Measurements from ENCODE around the gene TASP1.
A peak's percentile ranks its signal among the peaks of the same experiment; 100 is the strongest.
"Not testable (repeated sequence)": the region's sequence is repeated elsewhere in the genome, so short reads cannot be mapped to it uniquely, and the experiment has no call there.

The TASP1 gene, protein sequence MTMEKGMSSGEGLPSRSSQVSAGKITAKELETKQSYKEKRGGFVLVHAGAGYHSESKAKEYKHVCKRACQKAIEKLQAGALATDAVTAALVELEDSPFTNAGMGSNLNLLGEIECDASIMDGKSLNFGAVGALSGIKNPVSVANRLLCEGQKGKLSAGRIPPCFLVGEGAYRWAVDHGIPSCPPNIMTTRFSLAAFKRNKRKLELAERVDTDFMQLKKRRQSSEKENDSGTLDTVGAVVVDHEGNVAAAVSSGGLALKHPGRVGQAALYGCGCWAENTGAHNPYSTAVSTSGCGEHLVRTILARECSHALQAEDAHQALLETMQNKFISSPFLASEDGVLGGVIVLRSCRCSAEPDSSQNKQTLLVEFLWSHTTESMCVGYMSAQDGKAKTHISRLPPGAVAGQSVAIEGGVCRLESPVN

DNA sequence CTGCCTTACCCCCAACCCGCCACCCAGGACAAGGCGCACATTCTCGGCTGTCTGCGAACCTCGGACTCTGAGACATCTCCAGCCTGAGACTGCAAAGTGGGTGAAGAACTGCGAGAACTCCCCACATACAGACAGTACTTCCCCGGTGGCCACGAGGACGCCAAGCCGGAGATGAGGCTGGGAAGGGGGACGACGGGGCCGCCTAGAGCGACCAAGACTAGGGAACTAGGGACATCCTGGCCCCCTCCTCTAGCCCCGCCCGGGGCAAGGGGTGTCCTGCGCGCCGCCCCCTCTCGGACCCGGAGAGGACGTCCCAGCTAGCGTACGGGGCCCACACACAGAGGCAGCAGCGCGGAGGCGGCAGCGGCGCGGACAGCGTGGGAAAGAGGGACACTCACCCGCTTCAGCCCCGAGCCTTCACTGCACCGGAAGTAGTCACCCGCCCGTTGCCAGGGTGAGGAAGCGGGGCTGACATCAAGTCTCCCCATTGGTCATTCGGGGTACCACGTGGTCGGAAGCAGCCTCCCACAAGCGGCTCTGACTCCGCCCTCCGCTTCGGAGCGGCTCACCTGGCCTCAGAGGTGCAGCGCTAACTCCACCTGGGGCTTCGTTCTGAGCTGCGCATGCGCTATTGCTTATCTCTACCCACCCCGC lies at the start of gene TASP1:
Gene TASP1 (minus strand): TSS at position 437 of the 654 bp plus-strand sequence. CDS start 8,854 bp downstream, outside the sequence.
- peak; percentile 93 for DNase-seq (ENCODE audit: low spot score)

DNA sequence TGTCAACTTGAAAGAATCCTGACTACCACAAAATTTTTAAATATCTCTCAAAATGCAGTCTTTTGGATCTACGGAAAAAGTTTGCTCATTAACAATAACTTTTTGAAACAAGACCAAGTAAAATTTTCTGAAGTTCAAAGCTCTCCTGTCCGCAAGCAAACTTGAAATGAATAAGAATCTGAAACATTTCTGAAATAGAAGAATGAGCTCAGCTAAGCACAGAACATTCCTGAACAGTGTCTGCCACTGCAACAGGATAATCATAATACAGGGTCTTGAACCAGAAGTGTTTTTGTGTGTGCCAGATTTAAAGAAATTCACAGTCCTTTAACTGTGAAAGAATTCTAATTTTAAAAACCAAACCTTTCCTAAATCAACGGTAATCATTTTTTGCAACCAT lies 49.1 kb upstream of the TASP1 start:
- DNase-seq (ENCODE audit: low spot score), result no peak

DNA sequence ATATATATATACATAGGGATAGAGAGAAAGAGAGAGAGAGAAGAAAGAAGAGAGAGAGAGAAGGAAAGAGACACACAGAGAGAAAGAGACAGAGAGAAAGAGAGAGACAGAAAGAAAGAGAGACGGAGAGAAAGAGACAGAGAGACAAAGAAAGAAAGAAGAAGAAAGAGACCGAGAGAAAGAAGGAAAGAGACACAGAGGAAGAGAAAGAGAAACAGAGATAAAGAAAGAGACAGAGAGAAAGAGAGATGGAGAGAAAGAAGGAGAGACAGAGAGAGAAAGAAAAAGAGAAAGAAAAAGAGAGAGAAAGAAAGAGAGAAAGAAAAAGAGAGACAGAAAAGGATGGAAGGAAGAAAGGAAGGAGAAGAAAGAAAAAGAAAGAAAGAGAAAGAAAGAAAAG lies 46.9 kb upstream of the TASP1 start:
- no peak for DNase-seq (ENCODE audit: low spot score)

DNA sequence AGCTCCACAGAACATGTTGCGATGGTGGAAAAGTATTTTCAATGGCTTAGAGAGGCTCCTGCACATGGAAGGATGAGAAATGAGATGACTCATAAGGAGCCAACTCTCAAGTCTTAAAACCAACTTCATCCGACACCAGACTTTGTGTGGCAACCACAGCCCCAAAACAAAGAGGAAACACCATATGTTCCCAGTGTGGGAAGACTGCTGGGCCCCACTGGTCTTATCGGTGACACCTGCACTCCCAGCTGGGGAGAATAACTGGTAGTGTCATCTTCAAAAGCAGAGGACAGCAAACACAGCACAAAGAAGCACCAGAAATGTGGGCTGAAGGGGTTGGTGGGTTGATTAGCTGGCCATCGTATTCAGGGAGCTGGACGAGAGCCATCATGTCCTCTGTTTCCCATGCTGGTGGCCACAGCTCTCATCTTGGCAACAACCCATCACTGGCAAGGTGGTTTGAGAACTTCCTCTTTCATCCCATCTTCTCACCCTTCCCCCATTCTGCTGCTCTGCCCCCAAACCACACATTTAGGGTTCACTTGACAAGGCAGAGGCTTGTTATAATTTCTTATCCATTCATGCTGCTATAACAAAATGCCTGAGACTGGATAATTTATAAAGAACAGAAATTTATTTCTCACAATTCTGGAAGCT lies 46.0 kb upstream of the TASP1 start:
- no peak for DNase-seq (ENCODE audit: low spot score)

DNA sequence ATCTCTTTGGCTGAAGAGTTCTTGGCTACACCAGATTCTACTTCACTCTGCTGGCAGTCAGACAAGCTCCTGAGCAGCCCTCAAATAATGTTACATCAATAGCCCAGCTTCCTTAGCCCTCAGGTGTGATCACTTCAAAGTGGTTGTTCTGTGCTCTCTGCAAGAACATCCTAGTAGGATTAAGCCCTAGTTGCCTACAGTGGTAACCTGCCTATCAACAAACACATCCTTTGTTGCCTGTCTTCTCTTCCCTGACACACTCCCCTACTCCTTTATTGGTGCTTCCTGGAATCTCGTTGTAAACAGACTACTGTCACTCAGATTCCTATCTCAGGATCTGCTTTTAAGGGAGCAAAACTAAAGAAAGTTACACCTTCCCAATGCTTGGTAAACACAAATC lies 45.1 kb upstream of the TASP1 start:
- no peak for DNase-seq (ENCODE audit: low spot score)

DNA sequence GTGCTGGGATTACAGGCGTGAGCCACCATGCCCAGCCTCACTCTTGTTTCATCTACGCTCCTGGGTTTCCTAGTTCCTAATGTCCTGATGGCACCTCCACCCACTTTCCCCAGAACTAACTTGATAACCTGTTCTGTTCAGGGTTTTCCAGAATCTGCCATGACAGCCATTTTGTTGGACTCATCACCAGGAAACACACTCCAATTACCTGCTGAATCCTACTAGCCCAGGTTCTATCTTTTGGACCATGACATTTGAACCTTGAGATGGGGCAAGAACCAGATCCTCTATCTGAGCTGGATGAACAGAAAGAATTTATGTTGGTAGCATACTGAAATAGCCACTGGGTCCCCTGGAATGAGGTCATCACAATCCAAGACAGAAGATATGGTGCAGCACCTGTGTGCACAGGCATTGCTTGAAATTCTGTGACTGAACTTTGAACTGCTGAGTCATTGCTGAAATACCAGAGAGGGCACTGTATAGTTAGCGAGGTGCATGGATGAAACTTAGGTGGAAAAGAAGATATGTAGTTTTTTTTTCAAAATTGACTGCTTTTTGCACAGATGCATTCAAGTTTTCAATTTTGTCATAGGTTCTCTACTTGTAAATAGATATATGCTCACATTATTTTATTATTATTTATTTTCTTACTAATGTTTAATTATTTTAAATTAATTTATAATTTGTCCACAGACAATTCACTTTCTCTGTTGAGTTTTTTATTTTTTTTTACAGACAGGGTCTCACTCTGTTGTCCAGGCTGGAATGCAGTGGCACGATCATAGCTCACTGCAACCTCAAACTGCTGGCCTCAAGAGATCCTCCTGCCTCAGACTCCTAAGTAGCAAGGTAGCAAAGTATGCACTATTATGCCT lies 42.8 kb upstream of the TASP1 start:
- DNase-seq (ENCODE audit: low spot score), result no peak

DNA sequence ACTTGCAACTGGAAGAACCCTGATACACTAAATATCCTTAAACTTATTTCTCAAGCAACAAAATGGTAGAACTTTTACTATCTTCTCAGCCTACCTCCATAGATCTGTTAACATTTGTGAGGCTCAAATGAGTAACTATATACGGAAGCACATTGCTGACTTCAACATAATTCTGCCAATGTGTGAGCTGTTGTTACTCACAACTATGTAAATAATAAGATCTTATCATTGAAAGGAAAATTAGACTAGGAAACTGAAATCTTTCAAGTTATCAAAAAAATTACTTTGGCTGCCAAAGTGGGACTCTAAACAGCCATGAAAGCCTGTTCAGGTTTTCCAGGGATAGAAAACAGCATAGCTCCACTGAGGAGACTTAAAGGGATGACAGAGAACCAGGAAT lies 40.2 kb upstream of the TASP1 start:
- no peak for DNase-seq (ENCODE audit: low spot score)

DNA sequence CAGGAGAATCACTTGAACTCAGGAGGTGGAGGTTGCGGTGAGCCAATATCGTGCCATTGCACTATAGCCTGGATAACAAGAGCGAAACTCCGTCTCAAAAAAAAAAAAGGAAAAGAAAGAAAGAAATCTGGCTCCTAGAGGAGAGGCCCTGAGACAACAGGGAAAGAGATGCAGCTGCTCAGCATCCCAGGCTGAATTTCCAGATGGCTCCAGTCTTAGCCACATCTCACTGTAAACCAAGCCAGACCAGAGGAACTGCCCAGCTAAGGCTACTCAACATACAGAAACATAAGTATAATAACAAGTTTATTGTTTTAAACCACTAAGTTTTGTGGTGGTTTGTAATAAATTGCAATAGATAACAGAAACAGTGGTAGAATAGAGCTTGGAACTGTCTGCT lies 38.5 kb upstream of the TASP1 start:
- no peak for DNase-seq (ENCODE audit: low spot score)

DNA sequence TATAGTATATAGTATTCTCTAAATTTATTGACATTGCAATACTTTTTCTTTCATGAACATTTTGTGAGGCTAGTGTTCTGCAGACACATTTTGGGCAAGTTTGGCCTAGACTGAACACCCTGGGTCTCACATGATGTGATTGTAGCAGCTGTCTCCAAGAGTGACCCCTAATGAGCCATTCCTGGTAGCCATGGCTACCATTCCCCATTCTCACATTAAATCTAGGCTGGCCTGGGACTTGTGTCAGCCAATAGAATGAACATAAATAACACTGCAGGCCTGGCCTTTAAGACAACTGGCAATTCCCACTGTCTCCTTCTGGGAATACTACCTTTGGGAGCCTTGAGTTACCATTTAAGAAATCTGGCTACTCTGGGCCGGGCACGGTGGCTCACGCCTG lies 38.0 kb upstream of the TASP1 start:
- no peak for DNase-seq (ENCODE audit: low spot score)

DNA sequence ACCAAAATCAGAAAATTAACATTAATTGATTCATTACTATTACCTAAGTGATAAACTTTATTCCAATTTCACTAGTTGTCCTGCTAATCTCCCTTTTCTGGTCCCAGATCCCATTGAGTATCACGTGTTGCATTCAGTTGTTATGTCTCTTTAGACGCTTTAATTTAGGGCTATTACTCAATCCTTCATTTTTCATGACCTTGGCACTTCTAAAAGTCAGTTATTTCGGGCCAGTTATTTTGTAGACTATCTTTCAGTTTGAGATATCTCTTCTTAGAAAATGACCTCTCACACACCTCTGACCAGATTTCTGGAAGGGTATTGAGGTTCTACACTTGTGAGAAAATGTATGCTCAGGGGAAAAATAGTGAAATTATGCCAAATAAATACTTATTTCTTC lies 34.0 kb upstream of the TASP1 start:
- DNase-seq (ENCODE audit: low spot score), result no peak

DNA sequence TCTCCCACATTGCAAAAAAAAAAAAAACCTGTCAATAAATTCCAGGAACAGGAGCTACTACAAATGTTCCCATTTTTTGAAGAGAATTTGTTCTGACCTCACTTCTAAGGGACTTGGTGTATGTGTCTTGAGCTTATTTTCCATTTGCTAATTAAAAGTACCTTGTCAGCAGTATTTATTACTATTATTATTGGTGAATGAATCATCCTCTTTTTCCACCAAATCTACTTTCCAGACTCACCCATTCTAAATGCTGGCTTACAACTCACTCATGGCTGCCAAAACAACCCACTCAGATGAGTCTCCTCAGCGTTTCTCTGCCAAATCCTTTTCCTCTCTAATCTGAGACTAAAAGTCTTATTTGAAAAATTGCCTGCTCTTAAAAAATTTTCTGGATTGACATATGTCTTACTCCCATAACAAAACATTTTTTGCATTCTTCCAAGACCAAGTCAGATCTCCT lies 33.2 kb upstream of the TASP1 start:
- DNase-seq (ENCODE audit: low spot score), result no peak

DNA sequence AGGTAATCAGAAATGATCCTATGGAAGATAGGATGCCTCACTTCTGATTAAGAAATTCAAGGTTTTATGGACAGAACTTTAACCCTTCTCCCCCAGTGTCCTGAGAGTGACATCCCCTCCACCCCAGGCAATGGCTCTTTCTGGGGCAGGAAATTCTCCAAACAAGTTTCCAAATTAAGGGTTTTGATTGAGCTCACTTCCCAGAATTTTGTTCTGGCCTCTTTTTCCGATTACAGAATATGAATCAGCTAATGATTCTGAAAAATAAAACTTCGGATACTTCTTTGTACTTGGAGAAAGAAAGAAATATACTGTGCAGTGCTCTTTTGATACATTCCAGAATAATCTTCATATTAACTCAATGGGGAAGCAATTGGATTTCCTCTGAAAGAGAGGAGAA lies 32.8 kb upstream of the TASP1 start:
- DNase-seq (ENCODE audit: low spot score), result no peak

DNA sequence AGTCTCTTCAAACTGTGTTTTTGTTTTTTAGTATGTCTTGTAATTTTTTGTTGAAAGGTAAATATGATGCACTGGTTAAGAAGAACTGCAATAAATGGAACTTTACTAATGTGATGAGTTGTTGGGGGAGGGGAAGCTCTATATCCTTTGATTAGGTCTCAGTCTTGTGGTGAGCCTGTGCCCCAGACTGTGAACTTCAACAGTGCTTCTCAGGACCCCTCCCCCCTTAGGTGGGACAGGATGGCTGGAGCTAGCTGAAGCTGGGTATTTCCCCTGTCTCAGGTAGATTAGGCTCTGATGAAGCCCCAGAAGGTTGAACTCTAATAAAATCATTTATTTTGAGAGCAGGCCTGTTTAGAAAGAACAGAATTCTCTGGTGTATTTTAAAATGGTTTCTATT lies 31.4 kb upstream of the TASP1 start:
- DNase-seq (ENCODE audit: low spot score), result no peak

DNA sequence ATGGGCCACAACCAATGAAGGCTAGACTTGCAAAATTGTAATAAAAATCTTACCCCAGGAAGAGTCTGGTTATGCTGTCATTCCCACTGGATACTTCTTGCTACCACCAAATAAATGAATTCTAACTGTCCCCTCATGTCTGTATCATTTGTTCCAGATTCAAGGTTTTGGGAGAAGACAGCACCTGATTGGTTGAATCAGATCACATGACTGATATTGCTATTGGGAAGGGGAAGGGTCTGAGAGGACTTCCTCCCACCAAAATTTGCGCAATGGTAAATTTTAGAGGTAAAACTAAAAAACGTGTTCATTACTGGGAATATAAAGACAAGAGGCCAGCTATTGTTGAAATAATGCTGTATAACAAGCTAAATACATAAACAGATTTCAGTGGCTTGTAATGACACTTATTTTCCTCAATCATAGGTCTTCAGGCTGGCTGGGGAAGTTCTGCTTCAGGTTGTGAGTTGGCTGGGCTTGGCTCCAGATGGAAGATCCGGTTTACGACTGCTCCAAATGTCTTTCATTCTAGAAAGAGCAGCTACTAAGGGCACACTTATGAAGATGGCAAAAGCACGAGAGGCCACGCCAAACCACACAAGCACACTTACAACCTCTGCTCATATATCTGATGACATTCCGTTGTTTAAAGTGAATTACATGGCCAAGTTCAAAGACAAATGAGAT lies 27.1 kb upstream of the TASP1 start:
- no peak for DNase-seq (ENCODE audit: low spot score)

DNA sequence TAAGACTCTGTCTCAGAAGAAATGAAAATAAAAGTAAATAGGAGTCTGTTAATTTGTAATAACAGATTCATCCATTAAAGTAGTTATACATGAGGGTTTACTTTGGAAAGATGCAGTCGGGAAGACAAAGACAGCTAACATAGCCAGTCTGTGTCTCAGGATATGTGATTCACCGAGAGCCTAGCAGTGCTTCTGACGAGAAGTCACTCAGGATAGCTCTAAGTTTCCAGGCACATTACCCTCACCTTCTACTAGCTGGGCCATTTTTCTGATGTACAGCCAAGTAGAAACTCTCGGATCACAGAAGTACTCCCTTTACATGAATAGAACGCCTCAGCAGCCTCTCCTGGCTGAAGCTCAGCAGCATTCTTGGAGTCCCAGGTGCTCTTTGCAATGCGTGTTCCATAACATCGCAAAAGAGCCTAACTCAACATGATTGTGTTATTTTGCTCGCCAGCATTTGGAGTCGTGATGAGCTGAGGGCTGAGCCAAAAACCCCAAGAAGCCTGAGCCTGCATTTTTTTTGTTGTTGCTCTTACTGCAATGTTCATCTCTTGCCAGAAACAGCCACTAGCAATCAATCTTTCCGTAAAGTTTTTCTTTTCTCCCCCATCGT lies 22.4 kb upstream of the TASP1 start:
- no peak for DNase-seq (ENCODE audit: low spot score)

DNA sequence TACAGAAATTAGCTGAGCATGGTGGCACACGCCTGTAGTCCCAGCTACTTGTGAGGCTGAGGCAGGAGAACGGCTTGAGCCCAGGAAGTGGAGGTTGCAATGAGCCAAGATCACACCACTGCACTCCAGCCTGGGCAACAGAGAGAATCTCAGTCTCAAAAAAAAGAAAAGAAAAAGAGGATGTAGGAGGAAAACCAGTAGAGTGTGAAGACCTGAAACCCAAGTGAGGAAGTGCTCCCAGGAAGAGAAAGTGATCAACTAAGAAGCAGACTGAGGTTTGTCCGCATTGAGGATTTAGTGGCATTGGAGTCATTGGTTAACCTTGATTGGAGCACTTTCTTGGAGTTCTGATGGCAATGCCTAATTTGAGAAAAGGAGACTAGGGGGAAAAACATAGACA lies 20.6 kb upstream of the TASP1 start:
- no peak for DNase-seq (ENCODE audit: low spot score)

DNA sequence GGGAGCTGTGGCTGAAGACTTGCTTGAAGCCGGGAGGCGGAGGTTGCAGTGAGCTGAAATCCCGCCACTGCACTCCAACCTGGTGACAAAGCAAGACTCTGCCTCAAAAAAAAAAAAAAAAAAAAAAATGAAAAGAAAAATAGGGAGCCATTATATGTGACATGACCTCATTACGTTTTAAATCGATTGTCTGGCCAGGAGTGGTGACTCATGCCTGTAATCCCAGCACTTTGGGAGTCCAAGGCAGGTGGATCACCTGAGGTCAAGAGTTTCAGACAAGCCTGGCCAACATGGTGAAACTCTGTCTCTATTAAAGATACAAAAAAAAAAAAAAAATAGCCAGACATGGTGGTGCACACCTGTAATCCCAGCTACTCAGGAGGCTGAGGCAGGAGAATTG lies 19.3 kb upstream of the TASP1 start:
- not testable (repeated sequence) for DNase-seq (ENCODE audit: low spot score)

DNA sequence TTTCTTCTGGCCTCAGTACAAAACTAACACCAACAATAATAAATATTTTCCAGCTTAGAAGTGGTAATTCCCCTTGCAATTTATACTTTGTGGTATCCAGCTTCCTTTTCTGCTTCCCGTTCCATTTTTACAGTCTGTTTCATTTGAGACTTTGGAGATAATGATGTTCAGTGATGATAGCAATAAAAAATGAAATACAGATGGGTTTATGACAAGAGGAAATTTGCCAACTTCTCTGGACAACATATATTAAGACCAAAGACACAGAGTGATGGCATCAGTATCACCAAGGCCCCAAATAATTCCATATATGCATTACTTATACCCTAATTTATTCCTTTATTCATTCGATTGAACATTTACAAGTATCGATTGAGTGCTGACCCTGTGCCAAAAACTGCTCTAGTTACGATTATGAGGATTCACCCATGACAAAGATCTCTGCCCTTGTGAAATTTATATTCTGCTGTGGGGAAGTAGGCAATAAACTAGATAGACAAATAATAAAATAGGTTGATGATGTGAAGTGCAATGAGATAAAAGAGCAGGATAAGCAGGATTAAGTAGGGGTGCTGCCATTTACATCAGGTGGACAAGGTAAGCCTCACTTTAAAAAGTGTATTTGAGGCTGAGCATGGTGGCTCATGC lies 18.1 kb upstream of the TASP1 start:
- DNase-seq (ENCODE audit: low spot score), result no peak

DNA sequence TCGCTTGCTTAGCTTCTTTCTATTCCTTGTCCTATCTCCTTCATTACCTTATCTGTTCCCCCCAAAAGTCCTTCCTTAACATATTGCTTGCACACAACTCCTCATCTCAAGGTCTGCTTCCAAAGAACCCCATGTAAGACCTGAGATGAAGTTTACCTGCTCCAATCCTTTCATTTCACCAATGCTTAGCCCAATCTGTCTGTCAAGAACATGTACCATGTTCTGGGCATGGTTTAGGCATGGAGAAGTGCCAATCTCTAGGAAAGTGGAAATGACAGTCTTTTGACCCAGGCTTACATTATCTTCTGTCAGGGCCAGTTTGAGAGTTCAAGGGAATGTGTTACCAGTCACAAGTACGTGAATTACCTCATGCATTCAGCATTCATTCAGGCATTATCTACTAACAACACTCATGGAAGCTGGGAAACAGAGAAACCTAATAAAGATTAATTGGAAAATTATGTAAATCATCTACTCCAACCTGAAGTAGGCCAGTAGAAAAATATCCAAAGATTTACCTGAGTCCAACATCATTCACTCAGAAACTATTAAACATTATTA lies 15.8 kb upstream of the TASP1 start:
- no peak for DNase-seq (ENCODE audit: low spot score)

DNA sequence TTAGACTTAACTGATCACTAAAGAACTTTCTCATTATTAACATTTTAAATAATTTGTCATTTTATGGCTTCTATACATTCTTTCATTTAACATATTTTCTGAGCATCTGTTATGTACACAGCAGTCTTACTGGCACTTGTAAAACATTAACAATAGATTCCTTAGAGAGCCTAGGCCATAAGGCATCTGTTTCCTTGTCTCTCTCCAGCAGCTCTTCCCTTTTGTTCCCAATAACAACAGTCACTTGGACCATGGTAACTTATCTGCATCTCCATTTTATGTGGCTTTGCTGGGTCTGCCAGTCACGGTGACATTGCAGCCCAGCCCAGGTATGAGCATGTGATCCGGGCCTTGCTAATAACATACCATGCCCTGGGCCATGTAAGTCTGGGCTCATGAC lies 11.7 kb upstream of the TASP1 start:
- no peak for DNase-seq (ENCODE audit: low spot score)
